ENCODE data around the gene SCFD1.

The SCFD1 gene

GRCh38 chr14:30779210-30779609 is 157.1 kb downstream of the SCFD1 start:
- in situ Hi-C loops (cut with MboI; ENCODE audit: low sequenced_read_pairs, unreplicated experiment), result no loop called here
- TF ChIP-seq, protein P1, sequence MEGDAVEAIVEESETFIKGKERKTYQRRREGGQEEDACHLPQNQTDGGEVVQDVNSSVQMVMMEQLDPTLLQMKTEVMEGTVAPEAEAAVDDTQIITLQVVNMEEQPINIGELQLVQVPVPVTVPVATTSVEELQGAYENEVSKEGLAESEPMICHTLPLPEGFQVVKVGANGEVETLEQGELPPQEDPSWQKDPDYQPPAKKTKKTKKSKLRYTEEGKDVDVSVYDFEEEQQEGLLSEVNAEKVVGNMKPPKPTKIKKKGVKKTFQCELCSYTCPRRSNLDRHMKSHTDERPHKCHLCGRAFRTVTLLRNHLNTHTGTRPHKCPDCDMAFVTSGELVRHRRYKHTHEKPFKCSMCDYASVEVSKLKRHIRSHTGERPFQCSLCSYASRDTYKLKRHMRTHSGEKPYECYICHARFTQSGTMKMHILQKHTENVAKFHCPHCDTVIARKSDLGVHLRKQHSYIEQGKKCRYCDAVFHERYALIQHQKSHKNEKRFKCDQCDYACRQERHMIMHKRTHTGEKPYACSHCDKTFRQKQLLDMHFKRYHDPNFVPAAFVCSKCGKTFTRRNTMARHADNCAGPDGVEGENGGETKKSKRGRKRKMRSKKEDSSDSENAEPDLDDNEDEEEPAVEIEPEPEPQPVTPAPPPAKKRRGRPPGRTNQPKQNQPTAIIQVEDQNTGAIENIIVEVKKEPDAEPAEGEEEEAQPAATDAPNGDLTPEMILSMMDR (IDR thresholded peaks at IDR 0.05; ENCODE audit: borderline replicate concordance, control extremely low read depth, extremely low read depth, insufficient read depth, missing control alignments), result no peak

More at GRCh38 chr14:30779210-30779609, 157.1 kb downstream of the SCFD1 start:
- DNase-seq (ENCODE audit: low spot score), result no peak
